ENCODE measurements around the gene VPREB3.

Gene VPREB3

DNA sequence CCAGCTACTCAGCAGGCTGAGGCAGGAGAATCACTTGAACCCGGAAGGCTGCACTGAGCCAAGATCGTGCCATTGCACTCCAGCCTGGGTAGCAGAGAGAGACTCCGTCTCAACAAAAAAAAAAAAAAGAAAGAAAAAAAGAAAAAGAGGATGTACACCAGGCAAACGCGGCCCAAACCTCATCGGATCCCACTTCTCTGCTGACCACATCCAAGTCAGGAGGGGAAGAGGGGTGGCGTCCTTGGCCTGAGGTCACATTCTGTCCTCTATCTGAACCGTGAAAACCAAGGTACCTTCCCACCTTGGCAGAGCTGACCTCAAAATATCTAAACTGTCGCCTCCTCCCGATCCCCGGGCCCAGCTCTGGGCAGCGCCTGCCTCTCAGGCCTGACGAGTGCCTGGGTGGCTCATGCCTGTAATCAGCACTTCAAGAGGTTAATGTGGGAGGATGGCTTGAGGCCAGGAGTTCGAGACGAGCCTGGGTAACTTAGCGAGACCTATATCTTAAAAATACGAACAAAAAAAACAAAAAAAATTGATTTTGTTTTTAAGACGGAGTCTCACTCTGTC is 38.3 kb downstream of the VPREB3 start:
- Histone ChIP-seq H3K9ac (ENCODE audit: low read depth, low read length) (peak overlapping the region; percentile 87; the same call in 1 of the 2 replicates), H3K36me3 (ENCODE audit: insufficient read depth, low read length) (no peaks in the 10 kb centered on the region; the same call in 1 of the 2 replicates), H3K9me3 (ENCODE audit: control insufficient read depth, insufficient read depth, low read length) (no peaks in the 10 kb centered on the region), H3K4me1 (ENCODE audit: insufficient read depth, low read length) (no peaks in the 10 kb centered on the region)

DNA sequence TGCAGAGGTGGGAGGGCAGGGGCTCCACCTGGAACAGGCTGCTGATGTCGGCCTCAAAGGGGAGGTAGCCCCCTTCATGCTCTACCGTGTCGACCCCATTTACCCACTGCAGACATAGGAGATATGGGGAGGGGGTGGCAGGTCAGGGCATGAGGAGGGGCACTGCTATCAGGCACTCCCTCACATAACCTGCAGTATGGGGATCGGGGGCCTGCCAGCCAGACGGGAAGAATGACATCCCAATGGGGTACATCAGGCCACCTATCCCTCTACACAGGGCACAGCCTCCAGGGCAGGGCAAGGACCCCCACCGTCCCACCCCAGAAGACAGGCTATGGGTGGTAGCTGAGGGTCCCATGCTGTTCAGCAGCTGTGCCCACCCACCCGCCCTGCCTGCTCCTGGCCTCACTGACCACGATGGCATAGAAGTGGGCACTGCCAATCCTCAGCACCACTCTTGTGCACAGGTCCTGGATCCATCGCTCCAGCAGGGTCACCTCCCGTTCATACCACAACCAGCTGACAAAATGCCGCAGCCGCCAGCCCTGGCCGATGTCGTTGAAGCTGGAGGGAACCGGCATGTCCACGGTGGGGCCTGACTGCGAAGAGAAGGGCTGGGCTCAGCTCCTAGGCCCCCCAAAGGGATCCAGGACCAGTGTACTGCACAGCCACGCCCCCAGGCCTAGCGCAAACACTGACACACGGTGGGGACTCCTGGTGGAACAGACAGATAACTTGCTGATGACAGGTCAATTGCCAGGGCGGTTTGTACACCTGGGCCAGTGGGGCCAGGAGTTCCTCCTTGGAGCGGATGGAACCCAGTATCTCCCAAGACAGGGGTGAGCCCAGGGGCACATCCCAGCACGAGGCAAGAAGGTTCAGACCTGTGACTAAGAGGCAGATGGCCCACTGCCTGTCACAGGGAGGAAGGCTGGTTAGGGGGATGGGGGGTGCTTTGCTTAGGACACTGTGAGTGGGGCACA is 39.3 kb downstream of the VPREB3 start:
- no peaks in the 10 kb centered on the region for H3K9me3 ChIP-seq (ENCODE audit: control insufficient read depth, insufficient read depth, low read length)
- no peak overlapping the region for H3K9ac ChIP-seq (ENCODE audit: low read depth, low read length)
- H3K36me3 ChIP-seq (ENCODE audit: insufficient read depth, low read length): no peaks in the 10 kb centered on the region; the same call in 1 of the 2 replicates
- H3K4me1 ChIP-seq (ENCODE audit: insufficient read depth, low read length): no peaks in the 10 kb centered on the region

GRCh38 chr22:23713696-23714595 is 40.3 kb downstream of the VPREB3 start:
- Histone ChIP-seq H3K9ac (ENCODE audit: low read depth, low read length) (no peak overlapping the region), H3K4me1 (ENCODE audit: insufficient read depth, low read length) (no peaks in the 10 kb centered on the region), H3K36me3 (ENCODE audit: insufficient read depth, low read length) (no peaks in the 10 kb centered on the region; the same call in 1 of the 2 replicates), H3K9me3 (ENCODE audit: control insufficient read depth, insufficient read depth, low read length) (no peaks in the 10 kb centered on the region)

- H3K9ac ChIP-seq (ENCODE audit: low read depth, low read length): no peak overlapping the region
- no peaks in the 10 kb centered on the region for H3K9me3 ChIP-seq (ENCODE audit: control insufficient read depth, insufficient read depth, low read length)
- no peaks in the 10 kb centered on the region; the same call in 1 of the 2 replicates for H3K36me3 ChIP-seq (ENCODE audit: insufficient read depth, low read length)
- no peaks in the 10 kb centered on the region for H3K4me1 ChIP-seq (ENCODE audit: insufficient read depth, low read length)
These were observed 42.0 kb downstream of the VPREB3 start for GRCh38 chr22:23712256-23712655.

GRCh38 chr22:23709107-23709506 is 45.1 kb downstream of the VPREB3 start:
- Histone ChIP-seq H3K36me3 (ENCODE audit: insufficient read depth, low read length) (peaks cover 4% of the 10 kb centered on the region), H3K4me1 (ENCODE audit: insufficient read depth, low read length) (no peaks in the 10 kb centered on the region), H3K9me3 (ENCODE audit: control insufficient read depth, insufficient read depth, low read length) (no peaks in the 10 kb centered on the region), H3K9ac (ENCODE audit: low read depth, low read length) (no peak overlapping the region)

- no peaks in the 10 kb centered on the region for H3K9me3 ChIP-seq (ENCODE audit: control insufficient read depth, insufficient read depth, low read length)
- H3K4me1 ChIP-seq (ENCODE audit: insufficient read depth, low read length): no peaks in the 10 kb centered on the region
- H3K36me3 ChIP-seq (ENCODE audit: insufficient read depth, low read length): peaks cover 4% of the 10 kb centered on the region
- H3K9ac ChIP-seq (ENCODE audit: low read depth, low read length): no peak overlapping the region
These were observed 46.0 kb downstream of the VPREB3 start for GRCh38 chr22:23708270-23708669.

DNA sequence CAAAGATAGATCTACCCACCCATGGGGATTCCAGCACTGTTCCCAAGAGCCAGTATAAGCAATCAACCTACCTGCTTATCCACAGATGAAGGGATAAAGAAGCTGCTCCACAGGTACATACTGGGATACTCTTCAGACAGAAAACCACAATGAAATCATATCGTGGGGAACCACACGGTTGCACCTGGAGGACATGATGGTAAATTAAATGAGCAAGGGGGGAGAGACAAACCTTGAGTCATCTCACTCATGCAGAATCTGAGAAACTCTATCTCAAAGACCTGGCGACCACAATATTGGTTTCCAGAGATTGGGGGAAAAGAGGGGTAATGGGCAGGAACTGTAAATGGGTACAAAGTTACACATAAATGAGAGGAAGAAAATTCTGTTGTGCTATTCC is 48.9 kb downstream of the VPREB3 start:
- no peak overlapping the region for H3K9ac ChIP-seq (ENCODE audit: low read depth, low read length)
- H3K4me1 ChIP-seq (ENCODE audit: insufficient read depth, low read length): no peaks in the 10 kb centered on the region
- H3K36me3 ChIP-seq (ENCODE audit: insufficient read depth, low read length): peaks cover 5% of the 10 kb centered on the region; the same call in 1 of the 2 replicates
- no peaks in the 10 kb centered on the region for H3K9me3 ChIP-seq (ENCODE audit: control insufficient read depth, insufficient read depth, low read length)

DNA sequence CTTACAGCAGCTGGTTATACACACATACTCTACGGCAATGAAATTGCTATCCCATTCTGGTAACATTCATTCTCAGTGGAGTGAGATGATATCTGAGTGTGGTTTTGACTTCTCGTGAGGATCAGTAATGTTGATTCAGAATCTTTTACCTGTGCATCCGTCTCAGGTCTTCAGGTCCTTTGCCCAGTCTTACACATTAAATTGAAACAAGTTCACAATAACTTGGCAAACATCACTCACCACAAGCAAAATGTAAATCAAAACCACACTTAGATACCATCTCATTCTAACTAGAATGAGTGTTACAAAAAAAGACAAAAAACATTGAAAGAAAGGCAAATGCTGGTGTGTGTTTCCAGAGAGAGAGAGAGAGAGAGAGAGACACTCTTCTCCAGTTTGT is 49.4 kb downstream of the VPREB3 start:
- Histone ChIP-seq H3K9ac (ENCODE audit: low read depth, low read length) (no peak overlapping the region), H3K36me3 (ENCODE audit: insufficient read depth, low read length) (peaks cover 8% of the 10 kb centered on the region), H3K4me1 (ENCODE audit: insufficient read depth, low read length) (no peaks in the 10 kb centered on the region), H3K9me3 (ENCODE audit: control insufficient read depth, insufficient read depth, low read length) (no peaks in the 10 kb centered on the region)

- Histone ChIP-seq H3K4me1 (ENCODE audit: insufficient read depth, low read length) (no peaks in the 10 kb centered on the region), H3K36me3 (ENCODE audit: insufficient read depth, low read length) (peaks cover 13% of the 10 kb centered on the region), H3K9ac (ENCODE audit: low read depth, low read length) (no peak overlapping the region), H3K9me3 (ENCODE audit: control insufficient read depth, insufficient read depth, low read length) (no peaks in the 10 kb centered on the region)
These were observed 50.2 kb downstream of the VPREB3 start for GRCh38 chr22:23704062-23704461.

All from ES-I3 (cell line).